Tibial artery (tissue), 4 donors: ENCODE data around the gene ZFYVE19.

ENCODE experiments used
- DNase-seq, 2 donors: peaks; one replicate each; pipeline ENCODE4 v3.0.0-alpha.2; 2019
- H3K27ac ChIP-seq, 2 donors: fragments of 200-600 bp; sonication (generic) in 1 of 2; 1 replicate in 1 of 2; 2 replicates in 1 of 2; pipeline ENCODE4 v1.5.1; 2018 to 2019; ENCODE audit warnings: mild to moderate bottlenecking in 1 of 2
- H3K27me3 ChIP-seq, 2 donors: fragments of 200-600 bp; sonication (generic) in 1 of 2; one replicate each; pipeline versions ENCODE4 v1.5.1 to v1.6.0; 2016 to 2019
- H3K36me3 ChIP-seq, 3 donors: fragments of 200-600 bp; sonication (generic) in 2 of 3; one replicate each; pipeline ENCODE4 v1.5.1; 2016 to 2019; ENCODE audit warnings: mild to moderate bottlenecking in 2 of 3
- H3K4me1 ChIP-seq, 4 donors: fragments of 200-600 bp; sonication (generic) in 2 of 4; 1 replicate in 3 of 4; 2 replicates in 1 of 4; pipeline ENCODE4 v1.5.1; 2016 to 2019
- H3K4me3 ChIP-seq, 2 donors: fragments of 200-600 bp; sonication (generic) in 1 of 2; 1 replicate in 1 of 2; 2 replicates in 1 of 2; pipeline ENCODE4 v1.5.1; 2018 to 2019; ENCODE audit warnings: mild to moderate bottlenecking in 2 of 2
- H3K9me3 ChIP-seq, 3 donors: fragments of 200-600 bp; sonication (generic) in 1 of 3; one replicate each; pipeline ENCODE4 v1.5.1; 2016 to 2019
- CTCF ChIP-seq, 2 experiments: fragments of 200-600 bp in 1 of 2; fragments of 450-650 bp in 1 of 2; IDR thresholded peaks; one replicate each; pipeline ENCODE4 v1.5.1; 2017 to 2019; ENCODE audit warnings: antibody characterized with exemption in 2 of 2, mild to moderate bottlenecking in 1 of 2, moderate library complexity in 1 of 2
- intact Hi-C: fragments of 100-400 bp; cut with DNase I; formaldehyde crosslinking; loops from one replicate; pipeline ENCODE4 v1.15.0; 2023; ENCODE audit warnings: low total_unique reads

Gene ZFYVE19

GRCh38 chr15:40807888-40808461 lies 1.1 kb downstream of the ZFYVE19 start:
- no peaks in the 10 kb centered on the region for H3K27me3 ChIP-seq
- H3K27ac ChIP-seq, result peak overlapping the region; percentile 87 to 98
- H3K4me3 ChIP-seq, result peak overlapping the region; percentile 69 to 96
- H3K4me1 ChIP-seq, result peaks cover 0 to 29% (median 16%) of the 10 kb centered on the region in 4 donors
- TF ChIP-seq CTCF (IDR thresholded peaks at IDR 0.05), result no peak
- peaks cover 0 to 33% (median 14%) of the 10 kb centered on the region in 3 donors for H3K36me3 ChIP-seq
- DNase-seq, result no peak
- intact Hi-C loops, result loop anchor here (10.0 kb wide), 1 partner anchor 857 kb away; the partner anchor contains the start of gene MGA
- no peaks in the 10 kb centered on the region for H3K9me3 ChIP-seq

DNA sequence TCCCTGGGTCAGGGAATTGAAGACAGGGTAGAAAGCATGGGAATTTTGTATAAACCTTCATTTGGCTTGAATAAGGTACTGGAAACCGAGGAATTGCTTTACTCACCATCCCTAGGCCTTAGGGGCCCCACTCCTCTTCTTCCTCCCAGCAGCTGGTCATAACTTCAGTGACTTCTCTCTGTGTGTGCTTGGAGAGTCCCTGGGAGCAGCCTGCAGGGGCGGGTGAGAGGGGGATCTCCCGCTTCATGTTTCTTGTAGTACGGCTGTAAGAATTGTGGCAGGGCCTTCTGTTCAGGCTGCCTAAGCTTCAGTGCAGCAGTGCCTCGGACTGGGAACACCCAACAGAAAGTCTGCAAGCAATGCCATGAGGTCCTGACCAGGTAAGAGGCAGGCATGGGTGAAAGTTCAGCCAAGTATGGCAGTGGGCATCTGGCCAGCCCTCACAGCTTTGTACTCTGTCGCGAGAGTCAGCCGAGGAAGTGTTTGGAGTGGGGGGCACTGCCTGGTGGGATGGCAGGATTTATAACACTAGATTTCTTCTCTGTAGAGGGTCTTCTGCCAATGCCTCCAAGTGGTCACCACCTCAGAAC lies 2.1 kb downstream of the ZFYVE19 start:
- no peaks in the 10 kb centered on the region for H3K27me3 ChIP-seq
- intact Hi-C loops, result loop anchor here (10.0 kb wide), 1 partner anchor 856 kb away; the partner anchor contains the start of gene MGA
- H3K9me3 ChIP-seq, result no peaks in the 10 kb centered on the region
- peaks cover 0 to 27% (median 16%) of the 10 kb centered on the region in 4 donors for H3K4me1 ChIP-seq
- DNase-seq, result no peak
- H3K27ac ChIP-seq, result no peak overlapping the region
- no peak for TF ChIP-seq CTCF (IDR thresholded peaks at IDR 0.05)
- H3K4me3 ChIP-seq, result no peak overlapping the region
- H3K36me3 ChIP-seq, result peaks cover 0 to 43% (median 24%) of the 10 kb centered on the region in 3 donors

DNA sequence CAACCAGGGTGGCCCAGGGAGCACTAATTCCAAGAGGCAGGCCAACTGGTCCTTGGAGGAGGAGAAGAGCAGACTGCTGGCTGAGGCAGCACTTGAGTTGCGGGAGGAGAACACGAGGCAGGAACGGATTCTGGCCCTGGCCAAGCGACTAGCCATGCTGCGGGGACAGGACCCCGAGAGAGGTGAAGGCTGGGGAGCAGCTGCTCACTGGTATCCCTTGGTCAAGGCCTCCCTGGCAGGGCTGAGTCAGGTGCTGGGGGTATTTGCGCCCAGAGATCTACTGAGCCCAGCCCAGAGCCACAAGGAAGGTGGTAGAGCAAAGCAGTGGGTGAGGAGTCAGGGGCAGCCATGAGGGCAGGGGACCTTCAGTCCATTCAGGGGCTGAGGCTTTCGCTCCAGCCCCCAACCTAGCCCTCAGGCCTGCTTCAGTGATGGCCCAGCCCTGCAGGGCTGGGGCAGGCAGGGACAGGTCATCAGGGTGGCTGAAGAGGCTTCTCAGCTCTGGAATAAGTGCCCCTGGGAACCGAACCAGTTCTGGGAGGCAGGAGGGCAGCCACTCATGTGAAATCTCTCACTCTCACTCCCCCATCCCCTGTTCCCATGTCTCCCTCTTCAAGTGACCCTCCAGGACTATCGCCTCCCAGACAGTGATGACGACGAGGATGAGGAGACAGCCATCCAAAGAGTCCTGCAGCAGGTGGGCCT lies 6.0 kb downstream of the ZFYVE19 start:
- no peaks in the 10 kb centered on the region for H3K9me3 ChIP-seq
- TF ChIP-seq CTCF (IDR thresholded peaks at IDR 0.05), result no peak
- peaks cover 0 to 55% (median 29%) of the 10 kb centered on the region in 3 donors for H3K36me3 ChIP-seq
- no peak for DNase-seq
- intact Hi-C loops, result no loop called here
- H3K4me3 ChIP-seq, result no peak overlapping the region
- no peaks in the 10 kb centered on the region for H3K27me3 ChIP-seq
- H3K4me1 ChIP-seq, result peaks cover 0 to 13% (median 6%) of the 10 kb centered on the region in 4 donors
- H3K27ac ChIP-seq, result no peak overlapping the region

DNA sequence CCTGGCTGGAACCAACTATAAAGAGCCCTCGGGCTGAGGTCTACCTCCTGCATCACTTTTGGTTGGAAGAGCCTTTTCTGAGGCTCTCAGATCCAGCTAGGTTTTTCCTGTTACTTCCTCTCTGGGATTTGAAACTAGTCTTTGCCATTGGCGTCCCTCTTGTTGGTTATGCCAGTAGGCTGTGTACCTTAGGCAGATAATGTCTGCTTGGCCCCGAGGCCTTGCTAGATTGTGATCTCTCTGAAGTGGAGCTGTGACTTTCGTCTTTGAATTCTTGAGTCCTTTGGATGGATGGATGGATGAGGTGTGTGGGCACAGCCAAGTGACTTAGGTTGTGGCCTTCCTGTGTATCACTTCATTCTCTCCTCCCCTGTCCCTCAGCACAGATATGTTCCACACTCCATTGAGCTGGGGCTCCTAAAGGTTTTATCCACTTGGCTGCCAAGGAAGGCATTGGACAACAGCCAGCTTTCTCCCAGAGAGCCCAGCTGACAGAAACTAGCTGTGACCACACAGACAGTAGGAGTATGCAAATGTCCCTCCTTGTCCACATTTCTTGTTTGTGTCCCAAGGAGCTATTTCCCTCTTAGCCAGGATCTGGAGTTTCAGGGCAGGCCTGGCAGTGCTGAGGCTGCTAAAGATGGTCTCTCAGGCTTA lies 8.3 kb downstream of the ZFYVE19 start:
- peaks cover 0 to 6% (median 0%) of the 10 kb centered on the region in 4 donors for H3K4me1 ChIP-seq
- intact Hi-C loops, result no loop called here
- H3K4me3 ChIP-seq, result no peak overlapping the region
- no peaks in the 10 kb centered on the region for H3K27me3 ChIP-seq
- DNase-seq, result no peak
- peaks cover 0 to 47% (median 27%) of the 10 kb centered on the region in 3 donors for H3K36me3 ChIP-seq
- H3K9me3 ChIP-seq, result no peaks in the 10 kb centered on the region
- no peak for TF ChIP-seq CTCF (IDR thresholded peaks at IDR 0.05)
- no peak overlapping the region for H3K27ac ChIP-seq

DNA sequence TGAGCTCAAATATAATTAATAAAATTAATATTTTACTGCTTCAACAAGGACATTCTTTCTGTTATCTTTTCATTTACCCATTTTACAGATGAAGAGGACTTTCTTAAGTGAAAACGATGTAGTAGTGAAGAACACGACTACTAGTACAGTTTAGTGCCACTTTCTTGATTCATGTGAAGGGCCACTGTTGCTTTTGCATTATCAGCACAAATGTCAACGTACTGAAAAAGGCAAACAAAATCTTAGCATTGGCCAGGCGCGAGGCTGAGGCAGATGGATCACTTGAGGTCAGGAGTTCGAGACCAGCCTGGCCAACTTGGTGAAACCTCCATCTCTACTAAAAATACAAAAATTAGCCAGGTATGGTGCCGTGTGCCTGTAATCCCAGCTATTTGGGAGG lies 12.2 kb downstream of the ZFYVE19 start:
- no peaks in the 10 kb centered on the region for H3K27me3 ChIP-seq
- H3K9me3 ChIP-seq, result no peaks in the 10 kb centered on the region
- no peak overlapping the region for H3K4me3 ChIP-seq
- DNase-seq, result no peak
- intact Hi-C loops, result no loop called here
- H3K27ac ChIP-seq, result no peak overlapping the region
- TF ChIP-seq CTCF (IDR thresholded peaks at IDR 0.05), result no peak
- peaks cover 0 to 11% (median 4%) of the 10 kb centered on the region in 3 donors for H3K36me3 ChIP-seq
- peaks cover 0 to 6% (median 0%) of the 10 kb centered on the region in 4 donors for H3K4me1 ChIP-seq
